GM12878 (cell line): ENCODE results near the gene PAQR7. TPM values are rescaled to one million over a fixed set of nuclear protein-coding genes. Genes with fewer than 3 reads are reported as not detected.

Experiments used
- ATAC-seq: fragments of 200-7000 bp; cut with Tn5 transposase; 3 replicates; pipeline ENCODE4 v1.9.1; 2020; ENCODE audit warnings: mild to moderate bottlenecking, moderate library complexity
- BruUV-seq: library from RNA; stranded (reverse); fragments of 400-500 nt; replicated peaks from 2 replicates; lab custom pipeline; 2021; lab: Mats Ljungman, UMichigan
- CTCF ChIA-PET: fragments of 300-600 bp; sonication (Branson Sonifier 250); formaldehyde crosslinking; extraction: SDS; loops from one replicate; lab custom pipeline; 2021; ENCODE audit warnings: inconsistent platforms; lab: Yijun Ruan, JAX
- POLR2A ChIA-PET: fragments of 350-600 bp; formaldehyde crosslinking; extraction: SDS; loops from one replicate; lab custom pipeline; 2021; ENCODE audit warnings: inconsistent platforms; lab: Charles Lee
- RAD21 ChIA-PET: fragments of 300-600 bp; sonication (Branson Sonifier 250); formaldehyde crosslinking; loops from one replicate; lab custom pipeline; 2023; ENCODE audit warnings: antibody characterized with exemption; ENCODE audit not compliant: unreplicated experiment; lab: Charles Lee
- SMC1A ChIA-PET: fragments of 300-600 bp; sonication (Branson Sonifier 250); formaldehyde crosslinking; loops from one replicate; lab custom pipeline; 2023; ENCODE audit not compliant: unreplicated experiment, uncharacterized antibody; lab: Charles Lee
- DNase-seq: peaks from one replicate; pipeline ENCODE4 v3.0.0-alpha.2; 2011; ENCODE audit warnings: low read depth, low spot score
- FAIRE-seq: peaks from 3 replicates; lab custom pipeline; 2011; peaks lifted over from hg19 to GRCh38; lab: Jason Lieb, UNC
- H2AFZ ChIP-seq: 2 replicates; pipeline ENCODE4 v1.6.0; 2011; ENCODE audit warnings: low read depth, low read length, control low read depth; ENCODE audit not compliant: control insufficient read depth
- H3K27ac ChIP-seq: 2 replicates; pipeline ENCODE4 v1.5.1; 2011; ENCODE audit warnings: control low read depth; ENCODE audit not compliant: control insufficient read depth, insufficient read depth
- H3K27me3 ChIP-seq, 2 experiments: replicated peaks in 1 of 2; 2 replicates each; pipeline versions ENCODE4 v1.6.0 to v1.6.1; 2011; ENCODE audit warnings: low read length in 1 of 2; ENCODE audit not compliant: control insufficient read depth in 2 of 2, insufficient read depth in 2 of 2
- H3K36me3 ChIP-seq, 2 experiments: 2 replicates each; pipeline ENCODE4 v1.5.1; 2011; ENCODE audit warnings: low read length in 1 of 2; ENCODE audit not compliant: control insufficient read depth in 2 of 2, insufficient read depth in 2 of 2
- H3K4me1 ChIP-seq: 2 replicates; pipeline ENCODE4 v1.6.1; 2011; ENCODE audit warnings: mild to moderate bottlenecking, low read length, moderate library complexity, mixed read lengths; ENCODE audit not compliant: control insufficient read depth, insufficient read depth
- H3K4me2 ChIP-seq: 2 replicates; pipeline ENCODE4 v1.6.0; 2011; ENCODE audit warnings: control low read depth; ENCODE audit not compliant: control insufficient read depth, insufficient read depth
- H3K4me3 ChIP-seq: fragments of 200-600 bp; sonication (generic); 2 replicates; pipeline ENCODE4 v1.5.1; 2016
- H3K79me2 ChIP-seq: 2 replicates; pipeline ENCODE4 v1.6.0; 2011; ENCODE audit warnings: low read length; ENCODE audit not compliant: control insufficient read depth, insufficient read depth
- H3K9ac ChIP-seq: 2 replicates; pipeline ENCODE4 v1.8.0; 2011; ENCODE audit warnings: low read length, control low read depth, mixed read lengths; ENCODE audit not compliant: control insufficient read depth, insufficient read depth
- H3K9me3 ChIP-seq: replicated peaks from 3 replicates; pipeline ENCODE4 v1.5.1; 2011; ENCODE audit warnings: mild to moderate bottlenecking, low read length; ENCODE audit not compliant: control insufficient read depth, insufficient read depth
- H4K20me1 ChIP-seq: 2 replicates; pipeline ENCODE4 v1.6.0; 2011; ENCODE audit not compliant: control insufficient read depth, insufficient read depth
- CBX3 ChIP-seq: fragments of 200-600 bp; sonication (generic); IDR thresholded peaks from 2 replicates; pipeline ENCODE4 v1.6.1; 2016; ENCODE audit warnings: low read depth, borderline replicate concordance
- CBX5 ChIP-seq: sonication (generic); IDR thresholded peaks from 2 replicates; pipeline ENCODE4 v1.6.1; 2016; ENCODE audit warnings: low read depth, moderate library complexity, mild to moderate bottlenecking, inconsistent platforms
- CHD2 ChIP-seq: IDR thresholded peaks from 2 replicates; pipeline ENCODE4 v1.6.1; 2011; ENCODE audit warnings: low read depth, low read length, improper control_type of control experiment, borderline replicate concordance
- ELK1 ChIP-seq: IDR thresholded peaks from 2 replicates; pipeline ENCODE4 v1.6.1; 2012; ENCODE audit warnings: low read depth, low read length, improper control_type of control experiment
- ESRRA ChIP-seq: IDR thresholded peaks from 2 replicates; pipeline ENCODE4 v1.6.1; 2012; ENCODE audit warnings: mild to moderate bottlenecking, low read length, improper control_type of control experiment
- HDAC2 ChIP-seq: fragments of 200-600 bp; sonication (generic); IDR thresholded peaks from 2 replicates; pipeline ENCODE4 v1.6.1; 2017
- HDAC6 ChIP-seq: fragments of 200-600 bp; sonication (generic); IDR thresholded peaks from one replicate; pipeline ENCODE4 v1.8.0; 2017; ENCODE audit warnings: antibody characterized with exemption; ENCODE audit not compliant: unreplicated experiment
- KLF5 ChIP-seq: fragments of 450-650 bp; IDR thresholded peaks from 2 replicates; pipeline ENCODE4 v1.6.1; 2014; ENCODE audit warnings: mild to moderate bottlenecking; ENCODE audit not compliant: partially characterized antibody
- NFIC ChIP-seq: IDR thresholded peaks from 2 replicates; pipeline ENCODE4 v1.6.1; 2012; ENCODE audit warnings: low read depth, mild to moderate bottlenecking, inconsistent platforms, low read length, moderate library complexity
- NR2F1 ChIP-seq: fragments of 450-650 bp; conservative IDR thresholded peaks from 2 replicates; pipeline ENCODE4 v1.6.1; 2017; ENCODE audit warnings: mild to moderate bottlenecking
- POLR2A ChIP-seq: IDR thresholded peaks from 2 replicates; pipeline ENCODE4 v1.6.1; 2011; ENCODE audit warnings: low read depth, mild to moderate bottlenecking, low read length
- POLR2AphosphoS2 ChIP-seq: IDR thresholded peaks from 2 replicates; pipeline ENCODE4 v1.6.1; 2011; ENCODE audit warnings: low read depth, mild to moderate bottlenecking, low read length, improper control_type of control experiment, moderate library complexity
- SMAD5 ChIP-seq: IDR thresholded peaks from 2 replicates; pipeline ENCODE4 v1.6.1; 2016; ENCODE audit warnings: antibody characterized with exemption, low read depth
- STAT3 ChIP-seq: IDR thresholded peaks from 2 replicates; pipeline ENCODE4 v1.6.1; 2011; ENCODE audit warnings: low read depth, low read length, improper control_type of control experiment
- TARDBP ChIP-seq: IDR thresholded peaks from 2 replicates; pipeline ENCODE4 v1.6.1; 2016; ENCODE audit warnings: borderline replicate concordance
- YBX1 ChIP-seq: fragments of 450-650 bp; IDR thresholded peaks from 2 replicates; pipeline ENCODE4 v1.6.1; 2016; ENCODE audit warnings: antibody characterized with exemption
- ZNF207 ChIP-seq: fragments of 450-650 bp; IDR thresholded peaks from 2 replicates; pipeline ENCODE4 v1.6.1; 2014; ENCODE audit warnings: antibody characterized with exemption, mild to moderate bottlenecking, borderline replicate concordance
- WGBS: methylation state at CpG from one replicate; pipeline ENCODE4 v1.1.6; 2016; ENCODE audit warnings: low lambda C conversion rate; ENCODE audit not compliant: insufficient replicate concordance, insufficient coverage; ENCODE audit errors: missing lambda C conversion rate; 5-methylcytosine and 5-hydroxymethylcytosine counted together
- in situ Hi-C: fragments of 300-500 bp; cut with MboI; formaldehyde crosslinking; loops from 9 replicates; pipeline ENCODE4 v1.14.3; 2018; ENCODE audit warnings: mixed read lengths
- intact Hi-C: fragments of 100-400 bp; cut with micrococcal nuclease; formaldehyde crosslinking; loops from one replicate; pipeline ENCODE4 v1.14.2; 2022; ENCODE audit not compliant: unreplicated experiment
- polyA plus RNA-seq, 11 experiments: library from polyadenylated mRNA; depleted of rRNA in 4 of 11; unstranded in 6 of 11; stranded (reverse) in 5 of 11; fragments of >200 nt; fragmentation: Nextera tagmentation in 4 of 11; fragmentation: Illumina TruSeq in 1 of 11; extraction: Ambion mirVana in 4 of 11; extraction: Trizol in 1 of 11; gene quantifications; 1 replicate in 1 of 11; 2 replicates in 10 of 11; pipeline versions ENCODE4 v1.2.1 to v1.2.3, GENCODE V29; 2011 to 2016; ENCODE audit warnings: inconsistent platforms in 2 of 11, missing spikeins in 2 of 11, low read depth in 1 of 11
- total RNA-seq, 4 experiments: library from RNA; depleted of rRNA in 3 of 4; stranded (reverse); fragments of >200 nt in 3 of 4; fragmentation: Illumina TruSeq in 1 of 4; extraction: Trizol in 1 of 4; gene quantifications; 2 replicates each; pipeline versions ENCODE4 v1.2.1 to v1.2.3, GENCODE V29; 2013 to 2021
- TF ChIP-seq, protein P1 (sequence below): IDR thresholded peaks from 2 replicates; pipeline ENCODE4 v1.6.1; 2012; ENCODE audit warnings: improper control_type of control experiment, low read depth, low read length; ENCODE audit not compliant: insufficient replicate concordance

PAQR7 gene
- total and polyA plus RNA-seq, 10 of the 15 experiments (the other 5 are each of a cell fraction or from before 2014, with no cell fraction given), result 1.1 to 8.8 (median 5.2) TPM

- POLR2A ChIA-PET, result interaction anchor here (0.8 to 1.4 kb wide), 11 partner anchors 12 to 587 kb away, joined by 3 to 6 read pairs (median 3); partner anchors contain the start of genes PAFAH2 and SYF2
- Histone ChIP-seq H4K20me1 (no peaks in the 10 kb centered on the region), H2AFZ (peak within 1 kb of the TSS; percentile 70), H3K27ac (peak within 1 kb of the TSS; percentile 73), H3K9me3 (no peaks in the 10 kb centered on the region), H3K4me3 (peak within 1 kb of the TSS; percentile 83), H3K79me2 (peaks cover 26% of the 10 kb centered on the region), H3K36me3 (no peaks in the 10 kb centered on the region; a peak in 2 of 4 replicates), H3K27me3 (no peaks in the 10 kb centered on the region), H3K9ac (peak within 1 kb of the TSS; percentile 93), H3K4me2 (peak within 1 kb of the TSS; percentile 91), H3K4me1 (peaks cover 15% of the 10 kb centered on the region)
- RAD21 ChIA-PET, result interaction anchor here (0.7 to 2.9 kb wide), 8 partner anchors 10 to 177 kb away, joined by 3 to 13 read pairs (median 4); partner anchors contain the start of genes PAFAH2 and PAQR7
- under 1% methylated on average over 56 of the region's 64 CpGs for WGBS
- no TSS peak for BruUV-seq
- peak; percentile 31 for FAIRE-seq
- in situ Hi-C loops (loop anchor here (5.0 to 25.0 kb wide), 2 partner anchors 178 to 407 kb away; partner anchors contain the start of genes PAFAH2 and RHCE), intact Hi-C loops (loop anchor here (5.0 to 10.0 kb wide), 2 partner anchors 38 to 185 kb away; partner anchors contain the start of gene AUNIP)
- peak; percentile 95 for ATAC-seq
- SMC1A ChIA-PET, result interaction anchor here (0.6 to 1.8 kb wide), 6 partner anchors 10 to 390 kb away, joined by 3 to 8 read pairs (median 3); partner anchors contain the start of gene PAQR7
- peak; percentile 66 for DNase-seq
- CTCF ChIA-PET, result interaction anchor here (0.7 to 5.3 kb wide), 6 partner anchors 10 to 412 kb away, joined by 3 to 24 read pairs (median 8); partner anchors contain the start of gene PAFAH2
- TF ChIP-seq CBX5 (no peak), POLR2A (peak; percentile 89), ESRRA (no peak), HDAC6 (no peak), ZNF207 (0 out of 2 replicates have a peak, but pooled peaks have one; percentile 29), TARDBP (no peak), CHD2 (peak; percentile 98), KLF5 (no peak), STAT3 (no peak), HDAC2 (no peak), NFIC (no peak), SMAD5 (peak; percentile 52; the same call in 1 of the 2 replicates), NR2F1 (peak; percentile 95), ELK1 (no peak; the same call in 1 of the 2 replicates), POLR2AphosphoS2 (0 out of 2 replicates have a peak, but pooled peaks have one; percentile 42), CBX3 (no peak), YBX1 (0 out of 2 replicates have a peak, but pooled peaks have one; percentile 42)
- TF ChIP-seq, protein P1, sequence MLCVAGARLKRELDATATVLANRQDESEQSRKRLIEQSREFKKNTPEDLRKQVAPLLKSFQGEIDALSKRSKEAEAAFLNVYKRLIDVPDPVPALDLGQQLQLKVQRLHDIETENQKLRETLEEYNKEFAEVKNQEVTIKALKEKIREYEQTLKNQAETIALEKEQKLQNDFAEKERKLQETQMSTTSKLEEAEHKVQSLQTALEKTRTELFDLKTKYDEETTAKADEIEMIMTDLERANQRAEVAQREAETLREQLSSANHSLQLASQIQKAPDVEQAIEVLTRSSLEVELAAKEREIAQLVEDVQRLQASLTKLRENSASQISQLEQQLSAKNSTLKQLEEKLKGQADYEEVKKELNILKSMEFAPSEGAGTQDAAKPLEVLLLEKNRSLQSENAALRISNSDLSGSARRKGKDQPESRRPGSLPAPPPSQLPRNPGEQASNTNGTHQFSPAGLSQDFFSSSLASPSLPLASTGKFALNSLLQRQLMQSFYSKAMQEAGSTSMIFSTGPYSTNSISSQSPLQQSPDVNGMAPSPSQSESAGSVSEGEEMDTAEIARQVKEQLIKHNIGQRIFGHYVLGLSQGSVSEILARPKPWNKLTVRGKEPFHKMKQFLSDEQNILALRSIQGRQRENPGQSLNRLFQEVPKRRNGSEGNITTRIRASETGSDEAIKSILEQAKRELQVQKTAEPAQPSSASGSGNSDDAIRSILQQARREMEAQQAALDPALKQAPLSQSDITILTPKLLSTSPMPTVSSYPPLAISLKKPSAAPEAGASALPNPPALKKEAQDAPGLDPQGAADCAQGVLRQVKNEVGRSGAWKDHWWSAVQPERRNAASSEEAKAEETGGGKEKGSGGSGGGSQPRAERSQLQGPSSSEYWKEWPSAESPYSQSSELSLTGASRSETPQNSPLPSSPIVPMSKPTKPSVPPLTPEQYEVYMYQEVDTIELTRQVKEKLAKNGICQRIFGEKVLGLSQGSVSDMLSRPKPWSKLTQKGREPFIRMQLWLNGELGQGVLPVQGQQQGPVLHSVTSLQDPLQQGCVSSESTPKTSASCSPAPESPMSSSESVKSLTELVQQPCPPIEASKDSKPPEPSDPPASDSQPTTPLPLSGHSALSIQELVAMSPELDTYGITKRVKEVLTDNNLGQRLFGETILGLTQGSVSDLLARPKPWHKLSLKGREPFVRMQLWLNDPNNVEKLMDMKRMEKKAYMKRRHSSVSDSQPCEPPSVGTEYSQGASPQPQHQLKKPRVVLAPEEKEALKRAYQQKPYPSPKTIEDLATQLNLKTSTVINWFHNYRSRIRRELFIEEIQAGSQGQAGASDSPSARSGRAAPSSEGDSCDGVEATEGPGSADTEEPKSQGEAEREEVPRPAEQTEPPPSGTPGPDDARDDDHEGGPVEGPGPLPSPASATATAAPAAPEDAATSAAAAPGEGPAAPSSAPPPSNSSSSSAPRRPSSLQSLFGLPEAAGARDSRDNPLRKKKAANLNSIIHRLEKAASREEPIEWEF, result no peak
These were observed 55.8 kb downstream of the PAQR7 start, which contains the start of gene MTFR1L for GRCh38 chr1:25819491-25820246. Gene MTFR1L (plus strand): TSS chr1:25819954. CDS start chr1:25823105, 3,151 bp downstream.
